IMR-90 (cell line): ENCODE results near the gene TMTC1. TPM values are rescaled to one million over a fixed set of nuclear protein-coding genes. Genes with fewer than 3 reads are reported as not detected.

Experiments
- ATAC-seq: fragments of 200-7000 bp; cut with Tn5 transposase; 2 replicates; pipeline ENCODE4 v1.9.1; 2020; ENCODE audit warnings: low read depth, mild to moderate bottlenecking, moderate library complexity
- BruUV-seq: library from RNA; stranded (reverse); fragments of 400-500 nt; replicated peaks from 2 replicates; lab custom pipeline; 2021; lab: Mats Ljungman, UMichigan
- CTCF ChIA-PET: fragments of 300-600 bp; formaldehyde crosslinking; extraction: SDS; loops from one replicate; lab custom pipeline; 2021; ENCODE audit warnings: antibody characterized with exemption; lab: Yijun Ruan, JAX
- POLR2A ChIA-PET: fragments of 300-600 bp; sonication (Branson Sonifier 250); formaldehyde crosslinking; loops from one replicate; lab custom pipeline; 2022; ENCODE audit warnings: antibody characterized with exemption; ENCODE audit not compliant: unreplicated experiment; lab: Charles Lee
- DNase-seq: peaks from one replicate; pipeline ENCODE4 v3.0.0; 2013
- H2AFZ ChIP-seq: replicated peaks from 2 replicates; pipeline ENCODE3; 2013; ENCODE audit warnings: low read length, mild to moderate bottlenecking; ENCODE audit not compliant: poor library complexity
- H2AK5ac ChIP-seq: 2 replicates; pipeline ENCODE4 v1.6.1; 2013; ENCODE audit warnings: low read depth, low read length, inconsistent platforms
- H2AK9ac ChIP-seq: replicated peaks from 2 replicates; pipeline ENCODE3; 2013; ENCODE audit warnings: mild to moderate bottlenecking, low read depth, low read length, moderate library complexity; ENCODE audit not compliant: poor library complexity
- H2BK120ac ChIP-seq: 2 replicates; pipeline ENCODE4 v1.6.1; 2013; ENCODE audit warnings: low read depth, low read length, inconsistent platforms
- H2BK15ac ChIP-seq: 3 replicates; pipeline ENCODE4 v1.6.1; 2013; ENCODE audit warnings: low read depth, low read length, inconsistent platforms
- H2BK20ac ChIP-seq: 2 replicates; pipeline ENCODE4 v1.6.1; 2013; ENCODE audit warnings: low read depth, mild to moderate bottlenecking, inconsistent platforms, low read length, moderate library complexity
- H2BK5ac ChIP-seq: 2 replicates; pipeline ENCODE4 v1.6.1; 2013; ENCODE audit warnings: mild to moderate bottlenecking, low read depth, low read length, inconsistent platforms; ENCODE audit not compliant: poor library complexity, severe bottlenecking
- H3K14ac ChIP-seq: replicated peaks from 2 replicates; pipeline ENCODE4 v1.6.1; 2013; ENCODE audit warnings: low read depth, low read length, inconsistent platforms
- H3K18ac ChIP-seq: 2 replicates; pipeline ENCODE4 v1.6.1; 2013; ENCODE audit warnings: low read depth, low read length, control low read depth
- H3K23ac ChIP-seq: 2 replicates; pipeline ENCODE4 v1.6.1; 2013; ENCODE audit warnings: low read depth, low read length, inconsistent platforms
- H3K27ac ChIP-seq: 2 replicates; pipeline ENCODE4 v1.5.1; 2013; ENCODE audit warnings: mild to moderate bottlenecking, control low read depth, low read length; ENCODE audit not compliant: insufficient read depth
- H3K27me3 ChIP-seq: 2 replicates; pipeline ENCODE4 v1.6.1; 2013; ENCODE audit warnings: low read length; ENCODE audit not compliant: control insufficient read depth, insufficient read depth
- H3K36me3 ChIP-seq: 2 replicates; pipeline ENCODE4 v1.6.1; 2013; ENCODE audit warnings: low read length, mixed read lengths; ENCODE audit not compliant: control insufficient read depth, insufficient read depth
- H3K4ac ChIP-seq: 2 replicates; pipeline ENCODE4 v1.6.1; 2013; ENCODE audit warnings: low read depth, low read length, inconsistent platforms
- H3K4me1 ChIP-seq: 2 replicates; pipeline ENCODE4 v1.6.1; 2013; ENCODE audit warnings: low read length, mixed read lengths; ENCODE audit not compliant: control insufficient read depth, insufficient read depth
- H3K4me2 ChIP-seq: 2 replicates; pipeline ENCODE4 v1.6.1; 2013; ENCODE audit warnings: low read depth, mild to moderate bottlenecking, control low read depth, low read length, moderate library complexity
- H3K4me3 ChIP-seq: 2 replicates; pipeline ENCODE4 v1.5.1; 2013; ENCODE audit warnings: low read depth, mild to moderate bottlenecking, control low read depth, low read length, moderate library complexity; ENCODE audit not compliant: insufficient read depth
- H3K56ac ChIP-seq: 2 replicates; pipeline ENCODE4 v1.6.1; 2013; ENCODE audit warnings: low read length, inconsistent platforms; ENCODE audit not compliant: insufficient read depth; ENCODE audit errors: extremely low read depth
- H3K79me1 ChIP-seq, 2 experiments: 2 replicates each; pipeline ENCODE4 v1.6.1; 2013; ENCODE audit warnings: low read length in 2 of 2, inconsistent platforms in 1 of 2, low read depth in 1 of 2
- H3K9ac ChIP-seq: 2 replicates; pipeline ENCODE4 v1.6.1; 2013; ENCODE audit warnings: low read depth, low read length, control low read depth
- H3K9me1 ChIP-seq: 2 replicates; pipeline ENCODE4 v1.6.1; 2013; ENCODE audit warnings: low read length, inconsistent platforms; ENCODE audit not compliant: insufficient read depth
- H3K9me3 ChIP-seq: 2 replicates; pipeline ENCODE4 v1.6.1; 2013; ENCODE audit warnings: low read length; ENCODE audit not compliant: control insufficient read depth, insufficient read depth
- H4K20me1 ChIP-seq: 2 replicates; pipeline ENCODE4 v1.6.1; 2013; ENCODE audit warnings: low read length, inconsistent platforms; ENCODE audit not compliant: insufficient read depth
- H4K5ac ChIP-seq: 2 replicates; pipeline ENCODE4 v1.6.1; 2013; ENCODE audit warnings: mild to moderate bottlenecking, low read depth, low read length, control low read depth
- H4K8ac ChIP-seq, 2 experiments: 2 replicates each; pipeline ENCODE4 v1.6.1; 2013; ENCODE audit warnings: low read depth in 2 of 2, low read length in 2 of 2, control low read depth in 1 of 2, inconsistent platforms in 1 of 2
- H4K91ac ChIP-seq: 2 replicates; pipeline ENCODE4 v1.6.1; 2013; ENCODE audit warnings: low read depth, low read length, inconsistent platforms; ENCODE audit not compliant: insufficient read depth
- BHLHE40 ChIP-seq: fragments of 150-350 bp; IDR thresholded peaks from 2 replicates; pipeline ENCODE4 v1.6.1; 2016; ENCODE audit warnings: mild to moderate bottlenecking, low read depth, low read length
- CEBPB ChIP-seq: IDR thresholded peaks from 2 replicates; pipeline ENCODE4 v1.6.1; 2012; ENCODE audit warnings: low read depth, low read length, improper control_type of control experiment
- FOS ChIP-seq: fragments of 150-350 bp; IDR thresholded peaks from 2 replicates; pipeline ENCODE4 v1.6.1; 2016; ENCODE audit warnings: low read depth, low read length
- MAFK ChIP-seq: IDR thresholded peaks from 2 replicates; pipeline ENCODE4 v1.6.1; 2012; ENCODE audit warnings: low read depth, low read length, improper control_type of control experiment
- MXI1 ChIP-seq: IDR thresholded peaks from 2 replicates; pipeline ENCODE4 v1.6.1; 2012; ENCODE audit warnings: low read depth, mild to moderate bottlenecking, low read length, moderate library complexity, borderline replicate concordance
- POLR2A ChIP-seq: IDR thresholded peaks from 2 replicates; pipeline ENCODE4 v1.6.1; 2012; ENCODE audit warnings: mild to moderate bottlenecking, low read depth, low read length
- RAD21 ChIP-seq: IDR thresholded peaks from 2 replicates; pipeline ENCODE4 v1.6.1; 2012; ENCODE audit warnings: low read length, improper control_type of control experiment
- RCOR1 ChIP-seq: IDR thresholded peaks from 2 replicates; pipeline ENCODE4 v1.6.1; 2012; ENCODE audit warnings: mild to moderate bottlenecking, low read length, improper control_type of control experiment; ENCODE audit not compliant: insufficient replicate concordance
- RFX5 ChIP-seq: IDR thresholded peaks from 2 replicates; pipeline ENCODE4 v1.8.0; 2012; ENCODE audit warnings: low read depth, mild to moderate bottlenecking, low read length, moderate library complexity
- USF2 ChIP-seq: fragments of 150-350 bp; IDR thresholded peaks from 2 replicates; pipeline ENCODE4 v1.6.1; 2017; ENCODE audit warnings: mild to moderate bottlenecking, antibody characterized with exemption, low read length, low read depth
- WGBS, 2 experiments: methylation state at CpG; one replicate each; pipeline versions ENCODE4 v1.1.5 to v1.1.7; 2013; ENCODE audit warnings: missing lambda C conversion rate in 2 of 2; ENCODE audit not compliant: insufficient read length in 1 of 2; ENCODE audit errors: extremely low coverage in 2 of 2; 5-methylcytosine and 5-hydroxymethylcytosine counted together
- dilution Hi-C: fragments of 300-500 bp; cut with HindIII; formaldehyde crosslinking; loops from one replicate; pipeline ENCODE4 v1.14.3; 2018; ENCODE audit warnings: low sequenced_read_pairs; ENCODE audit not compliant: unreplicated experiment
- in situ Hi-C: fragments of 300-500 bp; cut with MboI; formaldehyde crosslinking; loops from 3 replicates; pipeline ENCODE4 v1.14.3; 2019; ENCODE audit warnings: low sequenced_read_pairs, inconsistent platforms, mixed read lengths
- intact Hi-C: fragments of 100-400 bp; cut with micrococcal nuclease; formaldehyde crosslinking; loops from 2 replicates; pipeline ENCODE4 v1.10.0; 2022
- polyA plus RNA-seq, 3 experiments: library from polyadenylated mRNA; depleted of rRNA; stranded (reverse); fragments of >200 nt; gene quantifications; 2 replicates each; pipeline ENCODE4 v1.2.3, GENCODE V29; 2012; ENCODE audit warnings: low replicate concordance in 1 of 3
- total RNA-seq: library from RNA; depleted of rRNA; stranded (reverse); fragments of >200 nt; gene quantifications from 2 replicates; pipeline ENCODE4 v1.2.3, GENCODE V29; 2012
- TF ChIP-seq, protein P1 (sequence below): conservative IDR thresholded peaks from 2 replicates; pipeline ENCODE4 v1.5.1; 2012; ENCODE audit warnings: mild to moderate bottlenecking, low read depth, low read length, improper control_type of control experiment

The TMTC1 gene
- total and polyA plus RNA-seq, 2 of the 4 experiments (the other 2 are of a cell fraction) = 12.5 to 36.4 TPM

GRCh38 chr12:29611906-29612305 is 171.8 kb downstream of the TMTC1 start:
- DNase-seq (peak; percentile 84), ATAC-seq (peak; percentile 66)
- BruUV-seq = no TSS peak

More at GRCh38 chr12:29611906-29612305, 171.8 kb downstream of the TMTC1 start:
- peak overlapping the region; percentile 38 for H4K91ac ChIP-seq
- ChIA-PET POLR2A (no interaction called here), CTCF (no interaction called here)
- no peak overlapping the region for H2BK20ac ChIP-seq
- H2AFZ ChIP-seq = no peak overlapping the region
- peak overlapping the region; percentile 22; the same call in 1 of the 2 replicates for H3K18ac ChIP-seq
- no peak overlapping the region for H3K4me2 ChIP-seq
- no peaks in the 10 kb centered on the region for H3K27me3 ChIP-seq
- H2AK5ac ChIP-seq = peak overlapping the region; percentile 10; the same call in 1 of the 2 replicates
- peaks cover 15% of the 10 kb centered on the region for H3K4me1 ChIP-seq
- no peak overlapping the region for H2AK9ac ChIP-seq
- WGBS, 2 experiments = no CpG with 5 or more reads among the region's 3 CpGs
- dilution Hi-C loops (no loop called here), intact Hi-C loops (no loop called here), in situ Hi-C loops (no loop called here)
- H3K4ac ChIP-seq = no peak overlapping the region; the same call in 1 of the 2 replicates
- no peaks in the 10 kb centered on the region for H4K20me1 ChIP-seq
- peak overlapping the region; percentile 17 for H2BK5ac ChIP-seq
- no peak overlapping the region for H3K56ac ChIP-seq
- H3K9me1 ChIP-seq = peaks cover 7% of the 10 kb centered on the region; the same call in 1 of the 2 replicates
- no peak overlapping the region for H2BK15ac ChIP-seq
- peak overlapping the region; percentile 68; the same call in 1 of the 2 replicates for H3K23ac ChIP-seq
- H4K5ac ChIP-seq = peak overlapping the region; percentile 16; the same call in 1 of the 2 replicates
- H2BK120ac ChIP-seq = 0 out of 2 replicates have a peak overlapping the region, but pooled peaks have one; percentile 26
- TF ChIP-seq, protein P1, sequence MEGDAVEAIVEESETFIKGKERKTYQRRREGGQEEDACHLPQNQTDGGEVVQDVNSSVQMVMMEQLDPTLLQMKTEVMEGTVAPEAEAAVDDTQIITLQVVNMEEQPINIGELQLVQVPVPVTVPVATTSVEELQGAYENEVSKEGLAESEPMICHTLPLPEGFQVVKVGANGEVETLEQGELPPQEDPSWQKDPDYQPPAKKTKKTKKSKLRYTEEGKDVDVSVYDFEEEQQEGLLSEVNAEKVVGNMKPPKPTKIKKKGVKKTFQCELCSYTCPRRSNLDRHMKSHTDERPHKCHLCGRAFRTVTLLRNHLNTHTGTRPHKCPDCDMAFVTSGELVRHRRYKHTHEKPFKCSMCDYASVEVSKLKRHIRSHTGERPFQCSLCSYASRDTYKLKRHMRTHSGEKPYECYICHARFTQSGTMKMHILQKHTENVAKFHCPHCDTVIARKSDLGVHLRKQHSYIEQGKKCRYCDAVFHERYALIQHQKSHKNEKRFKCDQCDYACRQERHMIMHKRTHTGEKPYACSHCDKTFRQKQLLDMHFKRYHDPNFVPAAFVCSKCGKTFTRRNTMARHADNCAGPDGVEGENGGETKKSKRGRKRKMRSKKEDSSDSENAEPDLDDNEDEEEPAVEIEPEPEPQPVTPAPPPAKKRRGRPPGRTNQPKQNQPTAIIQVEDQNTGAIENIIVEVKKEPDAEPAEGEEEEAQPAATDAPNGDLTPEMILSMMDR = no peak
- TF ChIP-seq RCOR1 (peak; percentile 19), RAD21 (peak; percentile 14; the same call in 1 of the 2 replicates), FOS (no peak), BHLHE40 (no peak), USF2 (peak; percentile 70; the same call in 1 of the 2 replicates), CEBPB (no peak), MAFK (no peak), RFX5 (no peak), MXI1 (peak; percentile 70; the same call in 1 of the 2 replicates), POLR2A (no peak)
- H3K27ac ChIP-seq = peak overlapping the region; percentile 27; the same call in 1 of the 2 replicates
- H3K79me1 ChIP-seq = peaks cover 0 to 4% of the 10 kb centered on the region in 2 experiments; a peak in 3 of 4 replicates
- no peak overlapping the region for H3K9ac ChIP-seq
- H3K14ac ChIP-seq = no peak overlapping the region; the same call in 1 of the 2 replicates
- peak overlapping the region in 1 of 2 experiments; percentile 15; a peak in 1 of 4 replicates for H4K8ac ChIP-seq
- H3K4me3 ChIP-seq = no peak overlapping the region
- peaks cover 15% of the 10 kb centered on the region; the same call in 1 of the 2 replicates for H3K36me3 ChIP-seq
- no peaks in the 10 kb centered on the region for H3K9me3 ChIP-seq
